ENCODE results near the gene CCL17.

DNA sequence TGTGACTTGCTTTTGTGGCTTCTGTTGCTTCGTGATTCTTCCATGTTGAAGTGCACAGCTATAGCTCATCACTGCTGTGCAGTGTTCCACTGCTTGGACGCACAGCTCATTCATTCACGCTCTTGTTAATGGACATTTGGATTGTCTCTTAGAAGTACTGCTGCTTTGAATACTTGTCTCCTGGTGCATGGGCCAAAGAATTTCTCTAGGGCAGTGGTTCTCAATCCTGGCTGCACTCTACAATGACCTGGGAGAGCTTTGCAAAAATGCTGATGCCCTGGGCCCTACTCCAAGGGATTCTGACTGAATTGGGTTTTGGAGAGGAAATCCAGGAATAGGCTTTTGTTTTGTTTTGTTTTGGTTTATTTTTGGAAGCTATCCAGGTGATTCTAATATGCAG, 20.0 kb downstream of the CCL17 start:
- TF ChIP-seq CTCF (IDR thresholded peaks at IDR 0.05) (no peak), POLR2A (IDR thresholded peaks at IDR 0.05) (no peak)
